A549 (cell line): ENCODE results near the gene RGS6. TPM values are rescaled to one million over a fixed set of nuclear protein-coding genes. Genes with fewer than 3 reads are reported as not detected.

ENCODE experiments used
- ATAC-seq, 2 experiments: fragments of 200-7000 bp in 1 of 2; fragments of >200 bp in 1 of 2; cut with Nextera tagmentation in 1 of 2; cut with Tn5 transposase in 1 of 2; 3 replicates each; pipeline versions ENCODE4 v1.8.0 to v1.9.1; 2018 to 2020; ENCODE audit warnings: mild to moderate bottlenecking in 1 of 2, moderate library complexity in 1 of 2
- CTCF ChIA-PET: fragments of 300-600 bp; sonication (Branson Sonifier 250); formaldehyde crosslinking; extraction: SDS; loops from one replicate; lab custom pipeline; 2021; ENCODE audit warnings: antibody characterized with exemption, inconsistent platforms; lab: Yijun Ruan, JAX
- POLR2A ChIA-PET: fragments of 350-600 bp; formaldehyde crosslinking; extraction: SDS; loops from one replicate; lab custom pipeline; 2021; ENCODE audit warnings: antibody characterized with exemption, inconsistent platforms; lab: Yijun Ruan, JAX
- DNase-seq, 2 experiments: peaks; one replicate each; pipeline versions ENCODE4 v3.0.0 to v3.0.0-alpha.2; 2011 to 2016; ENCODE audit warnings: low read depth in 1 of 2, low spot score in 1 of 2
- FAIRE-seq: peaks from 2 replicates; lab custom pipeline; 2011; peaks lifted over from hg19 to GRCh38; lab: Jason Lieb, UNC
- H3K27ac ChIP-seq, 2 experiments: fragments of >200 bp; sonication (Bioruptor Twin); formaldehyde crosslinking; 3 replicates each; pipeline ENCODE4 v1.5.1; 2016 to 2017
- H3K4me1 ChIP-seq: fragments of >200 bp; sonication (Bioruptor Twin); formaldehyde crosslinking; 3 replicates; pipeline ENCODE4 v1.6.1; 2016
- H3K4me2 ChIP-seq: fragments of >200 bp; sonication (Bioruptor Twin); formaldehyde crosslinking; 3 replicates; pipeline ENCODE4 v1.6.1; 2016
- H3K4me3 ChIP-seq: fragments of >200 bp; sonication (Bioruptor Twin); formaldehyde crosslinking; 3 replicates; pipeline ENCODE4 v1.5.1; 2016
- H3K9me3 ChIP-seq: fragments of >200 bp; sonication (Bioruptor Twin); formaldehyde crosslinking; 3 replicates; pipeline ENCODE4 v1.6.1; 2016
- BCL3 ChIP-seq: fragments of >200 bp; sonication (Bioruptor Twin); formaldehyde crosslinking; IDR thresholded peaks from 3 replicates; pipeline ENCODE4 v1.6.1; 2016
- BHLHE40 ChIP-seq: IDR thresholded peaks from 2 replicates; pipeline ENCODE4 v1.6.1; 2012; ENCODE audit warnings: low read depth, low read length, inconsistent platforms
- CBX2 ChIP-seq: fragments of 200-600 bp; sonication (generic); IDR thresholded peaks from 2 replicates; pipeline ENCODE4 v1.6.1; 2016; ENCODE audit warnings: low read depth, mild to moderate bottlenecking, borderline replicate concordance
- CBX8 ChIP-seq: fragments of 200-600 bp; sonication (generic); IDR thresholded peaks from 2 replicates; pipeline ENCODE4 v1.6.1; 2016
- CEBPB ChIP-seq, 2 experiments: fragments of >200 bp in 1 of 2; sonication (Bioruptor Twin) in 1 of 2; formaldehyde crosslinking in 1 of 2; IDR thresholded peaks; 2 replicates each; pipeline ENCODE4 v1.6.1; 2012 to 2016
- E2F6 ChIP-seq: IDR thresholded peaks from 2 replicates; pipeline ENCODE4 v1.6.1; 2012; ENCODE audit warnings: low read depth, borderline replicate concordance
- EHF ChIP-seq: fragments of 250-450 bp; sonication (Bioruptor Pico); IDR thresholded peaks from 2 replicates; pipeline ENCODE4 v1.5.0; 2020; ENCODE audit warnings: mild to moderate bottlenecking
- FOSB ChIP-seq: fragments of 250-450 bp; sonication (Bioruptor Pico); IDR thresholded peaks from 2 replicates; pipeline ENCODE4 v1.5.0; 2020; ENCODE audit warnings: mild to moderate bottlenecking, moderate library complexity
- FOSL2 ChIP-seq, 2 experiments: fragments of 450-650 bp in 1 of 2; fragments of >200 bp in 1 of 2; sonication (Bioruptor Twin) in 1 of 2; formaldehyde crosslinking; IDR thresholded peaks; 2 replicates each; pipeline versions ENCODE4 v1.5.0 to v1.6.1; 2016 to 2020; ENCODE audit warnings: mild to moderate bottlenecking in 1 of 2, moderate library complexity in 1 of 2
- HES2 ChIP-seq: fragments of >200 bp; sonication (Bioruptor Twin); formaldehyde crosslinking; IDR thresholded peaks from 2 replicates; pipeline ENCODE4 v1.6.1; 2016
- HEYL ChIP-seq: fragments of 250-450 bp; sonication (Bioruptor Pico); IDR thresholded peaks from 2 replicates; pipeline ENCODE4 v1.8.0; 2021; ENCODE audit warnings: mild to moderate bottlenecking, moderate library complexity
- HOXA7 ChIP-seq: fragments of 250-450 bp; sonication (Bioruptor Pico); IDR thresholded peaks from 2 replicates; pipeline ENCODE4 v1.5.0; 2020; ENCODE audit warnings: mild to moderate bottlenecking, moderate library complexity
- HOXB13 ChIP-seq: fragments of 250-450 bp; sonication (Bioruptor Pico); IDR thresholded peaks from 2 replicates; pipeline ENCODE4 v1.5.0; 2020; ENCODE audit warnings: low read depth, mild to moderate bottlenecking, moderate library complexity
- MAX ChIP-seq: IDR thresholded peaks from 2 replicates; pipeline ENCODE4 v1.6.1; 2012
- MAZ ChIP-seq: fragments of 150-350 bp; IDR thresholded peaks from 2 replicates; pipeline ENCODE4 v1.6.1; 2014; ENCODE audit warnings: antibody characterized with exemption, low read depth, low read length, borderline replicate concordance
- PBX3 ChIP-seq: IDR thresholded peaks from 2 replicates; pipeline ENCODE4 v1.6.1; 2012
- PHF8 ChIP-seq: fragments of 200-600 bp; sonication (generic); IDR thresholded peaks from 2 replicates; pipeline ENCODE4 v1.6.1; 2016; ENCODE audit warnings: low read depth, mild to moderate bottlenecking, antibody characterized with exemption, moderate library complexity, borderline replicate concordance
- POLR2AphosphoS2 ChIP-seq: conservative IDR thresholded peaks from 2 replicates; pipeline ENCODE4 v1.6.1; 2012; ENCODE audit warnings: low read length, improper control_type of control experiment, inconsistent platforms
- RAD21 ChIP-seq, 2 experiments: fragments of >200 bp in 1 of 2; sonication (Bioruptor Twin) in 1 of 2; formaldehyde crosslinking in 1 of 2; IDR thresholded peaks in 1 of 2; conservative IDR thresholded peaks in 1 of 2; 2 replicates in 1 of 2; 3 replicates in 1 of 2; pipeline ENCODE4 v1.6.1; 2012 to 2018; ENCODE audit warnings: inconsistent platforms in 1 of 2
- RARB ChIP-seq: fragments of 250-450 bp; sonication (Bioruptor Pico); IDR thresholded peaks from 2 replicates; pipeline ENCODE4 v1.8.0; 2021; ENCODE audit warnings: mild to moderate bottlenecking, moderate library complexity
- RCOR1 ChIP-seq: fragments of 150-350 bp; IDR thresholded peaks from 2 replicates; pipeline ENCODE4 v1.6.1; 2014; ENCODE audit warnings: antibody characterized with exemption, low read length, low read depth
- RNF2 ChIP-seq: fragments of 200-600 bp; sonication (generic); IDR thresholded peaks from 2 replicates; pipeline ENCODE4 v1.6.1; 2016; ENCODE audit warnings: low read depth, mild to moderate bottlenecking, antibody characterized with exemption, moderate library complexity, borderline replicate concordance
- SREBF2 ChIP-seq: fragments of 450-650 bp; IDR thresholded peaks from 2 replicates; pipeline ENCODE4 v1.6.1; 2014; ENCODE audit warnings: mild to moderate bottlenecking, moderate library complexity
- TFCP2L1 ChIP-seq: fragments of 250-450 bp; sonication (Bioruptor Pico); IDR thresholded peaks from 2 replicates; pipeline ENCODE4 v1.5.0; 2021; ENCODE audit warnings: mild to moderate bottlenecking
- ZFP36 ChIP-seq: fragments of 450-650 bp; IDR thresholded peaks from 2 replicates; pipeline ENCODE4 v1.6.1; 2014; ENCODE audit warnings: borderline replicate concordance; ENCODE audit not compliant: partially characterized antibody
- WGBS: methylation state at CpG from one replicate; pipeline ENCODE4 v1.1.6; 2017; ENCODE audit errors: missing lambda C conversion rate; 5-methylcytosine and 5-hydroxymethylcytosine counted together
- polyA plus RNA-seq, 4 experiments: library from polyadenylated mRNA; depleted of rRNA in 3 of 4; stranded (reverse); fragments of >200 nt; fragmentation: RNase III in 1 of 4; extraction: RNeasy Plus Mini Kit Qiagen cat#74134 plus additional on column Dnase treatment in 1 of 4; gene quantifications; 2 replicates in 3 of 4; 3 replicates in 1 of 4; pipeline ENCODE4 v1.2.3, GENCODE V29; 2011 to 2017

RGS6 gene
- polyA plus RNA-seq, 2 of the 4 experiments (the other 2 are of a cell fraction), result not detected

- Histone ChIP-seq H3K4me2 (no peak overlapping the region), H3K4me3 (no peak overlapping the region), H3K9me3 (no peaks in the 10 kb centered on the region), H3K4me1 (no peaks in the 10 kb centered on the region), H3K27ac (no peak overlapping the region)
- ATAC-seq, result no peak; a peak in 1 of 6 replicates
- no peak for DNase-seq
- TF ChIP-seq FOSL2 (IDR thresholded peaks at IDR 0.05), result no peak
- no peak for TF ChIP-seq FOSL2 (CRISPR knock-in tag; IDR thresholded peaks at IDR 0.05)
- no peak for TF ChIP-seq CBX8
- no peak for TF ChIP-seq CBX2
- no peak for TF ChIP-seq SREBF2
- TF ChIP-seq RARB (CRISPR knock-in tag), result no peak
- no peak for TF ChIP-seq RNF2
- no peak for TF ChIP-seq PHF8
- CTCF ChIA-PET, result no interaction called here
- POLR2A ChIA-PET, result no interaction called here
- no peak for FAIRE-seq
- WGBS, result 35% methylated on average over 7 of the region's 7 CpGs
Observed at GRCh38 chr14:72450473-72451044, 518.3 kb downstream of the RGS6 start.

GRCh38 chr14:72451054-72451972 is 519.1 kb downstream of the RGS6 start:
- TF ChIP-seq RAD21 (conservative IDR thresholded peaks at IDR 0.05 in 1 of 2, IDR thresholded peaks at IDR 0.05 in 1 of 2) (no peak), RCOR1 (no peak), PBX3 (no peak), TFCP2L1 (CRISPR knock-in tag) (no peak), MAZ (no peak), EHF (CRISPR knock-in tag) (no peak), CEBPB (IDR thresholded peaks at IDR 0.05) (no peak), MAX (no peak), HES2 (no peak), HOXA7 (no peak), ZFP36 (no peak), BHLHE40 (no peak), POLR2AphosphoS2 (no peak), E2F6 (no peak), HEYL (no peak), BCL3 (no peak), HOXB13 (CRISPR knock-in tag) (no peak), FOSB (CRISPR knock-in tag) (no peak)
- H3K4me1 ChIP-seq, result no peaks in the 10 kb centered on the region
- H3K27ac ChIP-seq, result no peak overlapping the region
- 63% methylated on average over 17 of the region's 17 CpGs for WGBS
- DNase-seq (no peak), FAIRE-seq (no peak), ATAC-seq (no peak)
- H3K9me3 ChIP-seq, result no peaks in the 10 kb centered on the region
- ChIA-PET CTCF (no interaction called here), POLR2A (no interaction called here)
- no peak overlapping the region for H3K4me2 ChIP-seq
- no peak overlapping the region for H3K4me3 ChIP-seq
